Thoracic aorta (tissue), 2 donors: Measurements from ENCODE around the gene ODAD3. TPM values are rescaled to one million over a fixed set of nuclear protein-coding genes. Genes with fewer than 3 reads are reported as not detected.

Source experiments
- ATAC-seq: fragments of 150-250 bp; one replicate; pipeline ENCODE4 v1.8.0; 2017; ENCODE audit warnings: low read depth; ENCODE audit not compliant: insufficient number of reproducible peaks, low FRiP score
- DNase-seq: peaks from one replicate; pipeline ENCODE4 v3.0.0-alpha.2; 2020; ENCODE audit warnings: low spot score
- H3K27ac ChIP-seq, 2 donors: fragments of 200-600 bp; sonication (generic); 1 replicate in 1 of 2; 2 replicates in 1 of 2; pipeline ENCODE4 v1.5.1; 2016; ENCODE audit warnings: mild to moderate bottlenecking in 2 of 2, moderate library complexity in 2 of 2
- H3K27me3 ChIP-seq: fragments of 200-600 bp; sonication (generic); replicated peaks from 2 replicates; pipeline ENCODE4 v1.6.0; 2016; ENCODE audit warnings: mild to moderate bottlenecking; ENCODE audit not compliant: insufficient read depth
- H3K36me3 ChIP-seq: fragments of 200-600 bp; sonication (generic); one replicate; pipeline ENCODE4 v1.5.1; 2016
- H3K4me1 ChIP-seq, 2 donors: fragments of 200-600 bp; sonication (generic); 1 replicate in 1 of 2; 2 replicates in 1 of 2; pipeline versions ENCODE4 v1.5.1 to v1.6.0; 2016; ENCODE audit warnings: low read depth in 2 of 2, mild to moderate bottlenecking in 1 of 2; ENCODE audit not compliant: control insufficient read depth in 1 of 2
- H3K4me3 ChIP-seq: fragments of 200-600 bp; sonication (generic); 2 replicates; pipeline ENCODE4 v1.5.1; 2016; ENCODE audit warnings: mild to moderate bottlenecking
- H3K9me3 ChIP-seq: fragments of 200-600 bp; sonication (generic); 2 replicates; pipeline ENCODE4 v1.5.1; 2016
- CTCF ChIP-seq: fragments of 200-600 bp; sonication (generic); IDR thresholded peaks from one replicate; pipeline ENCODE4 v1.5.1; 2019; ENCODE audit warnings: antibody characterized with exemption
- total RNA-seq, 2 donors: library from RNA; depleted of rRNA; stranded (reverse); fragments of >200 nt; gene quantifications; one replicate each; pipeline versions ENCODE4 v1.1.0 to v1.2.3, GENCODE V29; 2016

ODAD3 gene
- total RNA-seq, 2 donors from 2014 or later = 0.35 to 2.0 TPM

DNA sequence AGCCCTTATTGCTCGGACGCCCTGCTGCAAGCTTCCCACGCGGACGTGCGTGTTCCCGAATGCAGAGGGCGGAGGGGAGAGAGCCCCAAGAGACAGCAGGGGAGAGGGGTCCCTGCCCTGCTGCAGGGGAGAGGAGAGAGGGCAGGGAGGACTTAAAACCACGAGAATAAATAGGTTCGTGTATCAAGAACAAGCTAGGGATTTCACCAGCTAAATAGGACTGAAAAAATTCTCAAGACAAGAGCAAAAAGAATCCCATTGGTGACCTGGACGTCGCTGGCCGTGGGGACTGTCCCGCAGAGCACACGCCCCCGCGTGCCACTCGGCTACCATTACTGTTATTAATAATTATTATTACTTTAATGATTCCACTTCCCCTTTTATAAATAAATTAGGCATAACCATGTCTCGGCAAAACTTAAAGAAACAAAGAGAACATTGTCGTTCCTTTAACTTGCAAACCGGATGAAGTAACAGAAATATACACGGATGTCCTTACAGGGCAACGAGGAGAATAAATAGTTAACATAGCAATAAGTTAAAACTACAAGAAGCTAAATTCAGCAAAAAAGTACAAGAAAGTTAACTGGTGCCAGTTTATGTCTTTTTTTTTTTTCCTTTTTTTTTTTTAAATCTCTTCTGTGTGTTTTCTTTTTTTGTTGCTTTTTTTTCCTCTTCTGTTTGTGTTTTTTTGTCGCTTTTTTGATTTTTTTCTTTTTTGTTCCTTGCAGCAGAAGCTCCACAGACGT, 17.1 kb upstream of the ODAD3 start:
- ATAC-seq = no peak
- H3K4me3 ChIP-seq = no peak overlapping the region

GRCh38 chr19:11451327-11451870, 16.5 kb upstream of the ODAD3 start:
- TF ChIP-seq CTCF = no peak
- Histone ChIP-seq H3K4me3 (no peak overlapping the region), H3K27me3 (no peaks in the 10 kb centered on the region), H3K9me3 (no peaks in the 10 kb centered on the region), H3K4me1 (no peaks in the 10 kb centered on the region), H3K36me3 (peaks cover 27% of the 10 kb centered on the region), H3K27ac (no peak overlapping the region)
- DNase-seq (no peak), ATAC-seq (no peak)

More for the DNA sequence above, 17.1 kb upstream of the ODAD3 start:
- H3K9me3 ChIP-seq = no peaks in the 10 kb centered on the region
- DNase-seq = no peak
- no peak overlapping the region for H3K27ac ChIP-seq
- no peak for TF ChIP-seq CTCF
- peaks cover 26% of the 10 kb centered on the region for H3K36me3 ChIP-seq
- H3K4me1 ChIP-seq = no peaks in the 10 kb centered on the region
- H3K27me3 ChIP-seq = no peaks in the 10 kb centered on the region

GRCh38 chr19:11450570-11451326, 15.8 kb upstream of the ODAD3 start:
- ATAC-seq (no peak), DNase-seq (no peak)
- Histone ChIP-seq H3K9me3 (no peaks in the 10 kb centered on the region), H3K27me3 (no peaks in the 10 kb centered on the region), H3K4me1 (no peaks in the 10 kb centered on the region), H3K4me3 (no peak overlapping the region), H3K36me3 (peaks cover 31% of the 10 kb centered on the region), H3K27ac (no peak overlapping the region)
- TF ChIP-seq CTCF = no peak

GRCh38 chr19:11448923-11449554, 14.1 kb upstream of the ODAD3 start:
- Histone ChIP-seq H3K27ac (no peak overlapping the region), H3K4me1 (no peaks in the 10 kb centered on the region), H3K27me3 (no peaks in the 10 kb centered on the region), H3K36me3 (peaks cover 41% of the 10 kb centered on the region), H3K4me3 (no peak overlapping the region), H3K9me3 (no peaks in the 10 kb centered on the region)
- DNase-seq (no peak), ATAC-seq (no peak)
- TF ChIP-seq CTCF = no peak

DNA sequence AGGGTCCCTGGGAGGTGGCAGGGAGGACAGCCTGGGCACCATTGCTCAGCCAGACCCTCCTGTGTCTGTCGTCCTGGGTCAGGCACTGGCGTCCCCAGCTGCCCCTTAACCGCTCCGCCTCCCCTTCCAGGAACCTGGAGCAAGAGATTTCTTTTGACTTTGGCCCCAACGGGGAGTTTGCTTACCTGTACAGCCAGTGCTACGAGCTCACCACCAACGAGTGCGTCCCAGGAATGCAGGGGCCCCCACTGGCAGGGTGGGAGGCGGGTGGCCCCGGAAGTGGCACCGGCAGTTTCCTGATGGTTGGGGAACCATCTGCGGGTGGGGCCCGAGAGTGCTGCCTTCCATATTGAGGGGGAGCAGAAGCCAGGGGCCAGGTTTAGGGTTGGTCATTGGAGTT, 13.5 kb upstream of the ODAD3 start:
- no peak overlapping the region for H3K4me3 ChIP-seq
- H3K4me1 ChIP-seq = no peaks in the 10 kb centered on the region
- H3K9me3 ChIP-seq = no peaks in the 10 kb centered on the region
- H3K27ac ChIP-seq = no peak overlapping the region
- H3K27me3 ChIP-seq = no peaks in the 10 kb centered on the region
- no peak for TF ChIP-seq CTCF
- no peak for ATAC-seq
- DNase-seq = no peak
- H3K36me3 ChIP-seq = peaks cover 41% of the 10 kb centered on the region
